Measurements from ENCODE around the gene UGT1A4. TPM values are rescaled to one million over a fixed set of nuclear protein-coding genes. Genes with fewer than 3 reads are reported as not detected.

Gene UGT1A4
- total and polyA plus RNA-seq, 9 of the 15 experiments (the other 6 are each of a cell fraction or from before 2014, with no cell fraction given): not detected

GRCh38 chr2:233807215-233807865 is 88.8 kb downstream of the UGT1A4 start:
- Histone ChIP-seq H3K4me2 (ENCODE audit: insufficient read depth, low read length) (no peak overlapping the region), H3K9me1 (ENCODE audit: control insufficient read depth, insufficient read depth, low read length) (no peaks in the 10 kb centered on the region), H3K4me3 (no peak overlapping the region), H3K9ac (ENCODE audit: insufficient read depth in 1 of 2, low read depth in 2 of 2, low read length in 2 of 2) (no peak overlapping the region; a peak in 1 of 4 replicates), H3K79me2 (ENCODE audit: control insufficient read depth, insufficient read depth, low read length) (no peaks in the 10 kb centered on the region), H4K20me1 (replicated peaks; ENCODE audit: control insufficient read depth, insufficient read depth, low read length) (no peaks in the 10 kb centered on the region), H3K9me3 (replicated peaks; ENCODE audit: control insufficient read depth, insufficient read depth, low read depth, low read length) (no peaks in the 10 kb centered on the region), H3K27ac (ENCODE audit: extremely low read depth, low read depth, low read length) (no peak overlapping the region), H3K36me3 (ENCODE audit: control insufficient read depth, insufficient read depth, low read length) (no peaks in the 10 kb centered on the region), H2AFZ (ENCODE audit: low read depth, low read length) (no peak overlapping the region), H3K27me3 (ENCODE audit: control insufficient read depth in 2 of 2, insufficient read depth in 2 of 2, low read length in 2 of 2) (peaks cover 2 to 32% of the 10 kb centered on the region in 2 experiments; a peak in 2 of 5 replicates), H3K4me1 (replicated peaks in 1 of 2; ENCODE audit: control insufficient read depth in 2 of 2, insufficient read depth in 2 of 2, low read length in 2 of 2) (no peaks in the 10 kb centered on the region)
- intact Hi-C loops (cut with micrococcal nuclease): no loop called here
- ChIA-PET POLR2A (no interaction called here), CTCF (ENCODE audit: low intra/inter-chr PET ratio) (no interaction called here)
- in situ Hi-C loops (cut with MboI): no loop called here
- ATAC-seq: peak; percentile 41; the same call in 1 of the 3 replicates
- no peak for DNase-seq (ENCODE audit: extremely low read depth in 1 of 4, low spot score in 3 of 4)
- FAIRE-seq: no peak
- TF ChIP-seq CTCF (IDR thresholded peaks at IDR 0.05 in 2 of 3, conservative IDR thresholded peaks at IDR 0.05 in 1 of 3; ENCODE audit: insufficient read depth in 2 of 3, low read depth in 1 of 3, low read length in 3 of 3) (peak in 1 of 3 experiments; percentile 24; a peak in 1 of 6 replicates), WHSC1 (IDR thresholded peaks at IDR 0.05; ENCODE audit: low read length) (no peak), TRIM28 (IDR thresholded peaks at IDR 0.05) (no peak), JUNB (CRISPR knock-in tag; conservative IDR thresholded peaks at IDR 0.05) (no peak), FOXM1 (IDR thresholded peaks at IDR 0.05; ENCODE audit: low read depth) (no peak), FOXM1 (CRISPR knock-in tag; IDR thresholded peaks at IDR 0.05; ENCODE audit: low read depth) (no peak), HOMEZ (CRISPR knock-in tag; IDR thresholded peaks at IDR 0.05) (no peak), ZNF445 (CRISPR knock-in tag; IDR thresholded peaks at IDR 0.05; ENCODE audit: low read depth) (no peak)
- 1% methylated on average over 11 of the region's 12 CpGs for WGBS (ENCODE audit: insufficient coverage, low coverage, missing lambda C conversion rate)
- BruUV-seq (replicated peaks): no TSS peak

Measured in K562 (cell line).